Measurements from ENCODE around the gene PLCXD1. TPM values are rescaled to one million over a fixed set of nuclear protein-coding genes. Genes with fewer than 3 reads are reported as not detected.
"Not testable (repeated sequence)": the region's sequence is repeated elsewhere in the genome, so short reads cannot be mapped to it uniquely, and the experiment has no call there.

Gene PLCXD1
- total RNA-seq, 1 donor from 2014 or later: 25.7 TPM

DNA sequence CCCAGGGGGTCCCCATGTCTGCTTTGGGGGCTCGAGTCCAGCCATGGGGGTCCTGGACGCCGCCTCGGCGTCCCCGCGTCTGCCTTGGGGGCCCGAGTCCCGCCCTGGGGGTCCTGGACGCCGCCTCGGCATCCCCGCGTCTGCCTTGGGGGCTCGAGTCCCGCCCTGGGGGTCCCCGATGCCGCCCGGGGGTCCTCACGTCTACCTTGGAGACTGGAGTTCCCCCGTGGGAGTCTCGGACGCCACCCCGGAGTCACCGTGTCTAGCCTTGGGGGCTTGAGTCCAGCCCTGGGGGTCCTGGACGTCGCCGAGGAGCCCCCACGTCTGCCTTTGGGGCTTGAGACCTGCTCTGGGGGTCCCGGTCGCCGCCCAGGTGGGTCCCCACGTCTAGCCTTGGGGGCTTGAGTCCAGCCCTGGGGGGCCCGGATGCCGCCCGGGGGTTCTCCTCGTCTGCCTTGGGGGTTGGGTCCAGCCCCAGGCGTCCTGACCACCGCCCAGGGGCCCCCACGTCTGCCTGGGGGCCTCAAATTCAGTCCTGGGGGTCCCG lies 38.5 kb downstream of the PLCXD1 start:
- Histone ChIP-seq H3K9me3 (ENCODE audit: low read depth) (no peaks in the 10 kb centered on the region), H3K36me3 (no peaks in the 10 kb centered on the region), H3F3A (ENCODE audit: low read depth) (peaks cover 33% of the 10 kb centered on the region), H2AFZ (replicated peaks) (no peak overlapping the region), H3K4me1 (peaks cover 7% of the 10 kb centered on the region), H3K79me2 (ENCODE audit: low read depth) (peaks cover 32% of the 10 kb centered on the region), H3K27ac (peak overlapping the region; percentile 42), H3K4me2 (peak overlapping the region; percentile 98), H3K27me3 (no peaks in the 10 kb centered on the region), H3K4me3 (peak overlapping the region; percentile 85), H4K20me1 (ENCODE audit: low read depth) (peaks cover 21% of the 10 kb centered on the region), H3K9ac (peak overlapping the region; percentile 85)
- H3K36me3 Mint-ChIP-seq: peaks cover 1% of the 10 kb centered on the region
- no peak overlapping the region for H3K27ac Mint-ChIP-seq
- TF ChIP-seq EZH2phosphoT487 (IDR thresholded peaks at IDR 0.05): no peak
- no peak for TF ChIP-seq EZH2 (IDR thresholded peaks at IDR 0.05)
- TF ChIP-seq, protein P1, sequence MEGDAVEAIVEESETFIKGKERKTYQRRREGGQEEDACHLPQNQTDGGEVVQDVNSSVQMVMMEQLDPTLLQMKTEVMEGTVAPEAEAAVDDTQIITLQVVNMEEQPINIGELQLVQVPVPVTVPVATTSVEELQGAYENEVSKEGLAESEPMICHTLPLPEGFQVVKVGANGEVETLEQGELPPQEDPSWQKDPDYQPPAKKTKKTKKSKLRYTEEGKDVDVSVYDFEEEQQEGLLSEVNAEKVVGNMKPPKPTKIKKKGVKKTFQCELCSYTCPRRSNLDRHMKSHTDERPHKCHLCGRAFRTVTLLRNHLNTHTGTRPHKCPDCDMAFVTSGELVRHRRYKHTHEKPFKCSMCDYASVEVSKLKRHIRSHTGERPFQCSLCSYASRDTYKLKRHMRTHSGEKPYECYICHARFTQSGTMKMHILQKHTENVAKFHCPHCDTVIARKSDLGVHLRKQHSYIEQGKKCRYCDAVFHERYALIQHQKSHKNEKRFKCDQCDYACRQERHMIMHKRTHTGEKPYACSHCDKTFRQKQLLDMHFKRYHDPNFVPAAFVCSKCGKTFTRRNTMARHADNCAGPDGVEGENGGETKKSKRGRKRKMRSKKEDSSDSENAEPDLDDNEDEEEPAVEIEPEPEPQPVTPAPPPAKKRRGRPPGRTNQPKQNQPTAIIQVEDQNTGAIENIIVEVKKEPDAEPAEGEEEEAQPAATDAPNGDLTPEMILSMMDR (IDR thresholded peaks at IDR 0.05): no peak
- H3K4me1 Mint-ChIP-seq: peaks cover 14% of the 10 kb centered on the region
- no peaks in the 10 kb centered on the region for H3K9me3 Mint-ChIP-seq
- H3K27me3 Mint-ChIP-seq (ENCODE audit: insufficient read depth, low read depth): peaks cover 18% of the 10 kb centered on the region
- H3K4me3 Mint-ChIP-seq: peak overlapping the region; percentile 91
- peak; percentile 35 for DNase-seq (ENCODE audit: low spot score)

DNA sequence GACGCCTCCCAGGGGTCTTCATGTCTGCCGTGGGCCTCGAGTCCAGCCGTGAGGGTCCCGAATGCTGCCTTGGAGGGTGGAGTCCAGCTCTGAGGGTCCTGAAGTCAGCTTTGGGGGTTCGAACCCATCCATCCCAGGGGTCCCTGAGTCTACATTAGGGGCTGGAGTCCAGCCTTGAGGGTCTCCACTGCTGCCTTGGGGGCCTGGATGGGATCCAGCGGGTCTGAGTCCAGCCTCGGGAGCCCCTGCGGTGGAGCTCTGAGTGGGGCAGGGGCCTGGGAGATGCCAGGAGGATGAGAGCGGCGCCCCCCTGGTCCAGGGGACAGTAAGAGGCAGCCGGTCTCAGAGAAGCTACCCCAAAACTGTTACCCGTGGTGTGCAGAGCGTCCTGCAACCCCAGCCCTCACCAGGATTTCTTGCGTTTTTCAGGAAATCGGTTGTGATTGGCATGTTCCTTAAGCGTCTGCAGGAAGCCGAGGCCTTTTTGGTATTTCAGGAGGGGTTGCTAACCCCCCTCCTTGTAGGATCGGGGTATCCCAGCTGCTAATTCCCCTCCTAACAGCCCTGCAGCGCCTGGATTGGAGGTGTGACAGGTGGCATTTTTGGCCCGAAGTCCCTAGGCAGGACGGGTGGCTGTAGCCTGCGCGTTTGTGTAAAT lies 39.1 kb downstream of the PLCXD1 start:
- Histone ChIP-seq H3K36me3 (no peaks in the 10 kb centered on the region), H3K4me2 (peak overlapping the region; percentile 98), H3K9ac (peak overlapping the region; percentile 85), H3K9me3 (ENCODE audit: low read depth) (no peaks in the 10 kb centered on the region), H3K4me3 (peak overlapping the region; percentile 85), H3K79me2 (ENCODE audit: low read depth) (peaks cover 32% of the 10 kb centered on the region), H3F3A (ENCODE audit: low read depth) (peaks cover 35% of the 10 kb centered on the region), H3K4me1 (peaks cover 7% of the 10 kb centered on the region), H3K27ac (no peak overlapping the region), H2AFZ (replicated peaks) (no peak overlapping the region), H4K20me1 (ENCODE audit: low read depth) (peaks cover 21% of the 10 kb centered on the region), H3K27me3 (no peaks in the 10 kb centered on the region)
- Mint-ChIP-seq H3K36me3 (peaks cover 1% of the 10 kb centered on the region), H3K27ac (peak overlapping the region; percentile 88), H3K4me3 (peak overlapping the region; percentile 91), H3K27me3 (ENCODE audit: insufficient read depth, low read depth) (peaks cover 21% of the 10 kb centered on the region), H3K9me3 (no peaks in the 10 kb centered on the region), H3K4me1 (peaks cover 15% of the 10 kb centered on the region)
- TF ChIP-seq EZH2 (IDR thresholded peaks at IDR 0.05): no peak
- TF ChIP-seq EZH2phosphoT487 (IDR thresholded peaks at IDR 0.05): no peak
- TF ChIP-seq, protein P1 (IDR thresholded peaks at IDR 0.05): no peak
- DNase-seq (ENCODE audit: low spot score): peak; percentile 43

DNA sequence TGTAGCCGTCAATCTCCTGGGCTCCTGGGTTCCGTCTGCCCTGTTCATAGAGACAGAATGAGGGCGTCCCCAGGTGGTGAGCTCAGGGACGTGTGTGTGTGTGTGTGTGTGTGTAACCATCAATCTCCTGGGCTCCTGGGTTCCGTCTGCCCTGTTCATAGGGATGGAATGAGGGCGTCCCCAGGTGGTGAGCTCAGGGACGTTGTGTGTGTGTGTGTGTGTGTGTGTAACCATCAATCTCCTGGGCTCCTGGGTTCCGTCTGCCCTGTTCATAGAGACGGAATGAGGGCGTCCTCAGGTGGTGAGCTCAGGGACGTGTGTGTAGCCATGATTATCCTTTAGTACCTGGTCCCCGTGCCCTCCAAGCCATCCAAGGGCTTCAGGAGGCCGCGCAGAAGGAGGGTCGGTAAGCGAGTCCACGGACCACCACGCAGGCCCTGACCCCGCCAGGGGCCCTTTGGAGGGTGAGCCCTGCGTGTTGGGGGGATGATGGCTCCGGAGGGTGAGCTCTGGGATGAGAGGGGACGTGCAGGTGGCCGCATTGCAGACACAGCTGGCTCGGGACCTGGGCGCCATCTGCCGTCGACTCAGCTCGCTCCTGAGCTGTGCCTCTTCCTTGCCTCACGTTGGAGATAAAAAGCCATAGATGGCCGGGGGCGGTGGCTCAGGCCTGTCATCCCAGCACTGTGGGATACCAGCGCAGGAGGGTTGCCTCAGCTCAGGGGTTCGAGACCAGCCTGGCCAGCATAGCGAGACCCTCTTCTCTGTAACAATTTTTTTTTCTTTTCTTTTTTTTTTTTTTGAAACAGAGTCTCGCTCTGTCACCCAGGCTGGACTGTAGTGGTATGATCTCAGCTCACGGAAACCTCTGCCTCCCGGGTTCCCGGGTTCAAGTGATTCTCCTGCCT lies 42.8 kb downstream of the PLCXD1 start:
- H3K9ac ChIP-seq: no peak overlapping the region
- H3K36me3 ChIP-seq: no peaks in the 10 kb centered on the region
- H3K27ac ChIP-seq: no peak overlapping the region
- H3K79me2 ChIP-seq (ENCODE audit: low read depth): peaks cover 20% of the 10 kb centered on the region
- H3K36me3 Mint-ChIP-seq: peaks cover 1% of the 10 kb centered on the region
- peak overlapping the region; percentile 3 for H3K27ac Mint-ChIP-seq
- H3K4me3 ChIP-seq: peak overlapping the region; percentile 28
- peak; percentile 83 for DNase-seq (ENCODE audit: low spot score)
- no peaks in the 10 kb centered on the region for H3K27me3 ChIP-seq
- no peaks in the 10 kb centered on the region for H3K9me3 ChIP-seq (ENCODE audit: low read depth)
- H3K4me2 ChIP-seq: peak overlapping the region; percentile 70
- H3K27me3 Mint-ChIP-seq (ENCODE audit: insufficient read depth, low read depth): peaks cover 23% of the 10 kb centered on the region
- H3K4me3 Mint-ChIP-seq: peak overlapping the region; percentile 73
- H3K4me1 Mint-ChIP-seq: peaks cover 17% of the 10 kb centered on the region
- peaks cover 24% of the 10 kb centered on the region for H3F3A ChIP-seq (ENCODE audit: low read depth)
- no peak overlapping the region for H2AFZ ChIP-seq (replicated peaks)
- H3K4me1 ChIP-seq: peaks cover 7% of the 10 kb centered on the region
- no peak for TF ChIP-seq EZH2 (IDR thresholded peaks at IDR 0.05)
- TF ChIP-seq, protein P1 (IDR thresholded peaks at IDR 0.05): peak; percentile 36
- H4K20me1 ChIP-seq (ENCODE audit: low read depth): peaks cover 17% of the 10 kb centered on the region
- H3K9me3 Mint-ChIP-seq: peaks cover 2% of the 10 kb centered on the region

DNA sequence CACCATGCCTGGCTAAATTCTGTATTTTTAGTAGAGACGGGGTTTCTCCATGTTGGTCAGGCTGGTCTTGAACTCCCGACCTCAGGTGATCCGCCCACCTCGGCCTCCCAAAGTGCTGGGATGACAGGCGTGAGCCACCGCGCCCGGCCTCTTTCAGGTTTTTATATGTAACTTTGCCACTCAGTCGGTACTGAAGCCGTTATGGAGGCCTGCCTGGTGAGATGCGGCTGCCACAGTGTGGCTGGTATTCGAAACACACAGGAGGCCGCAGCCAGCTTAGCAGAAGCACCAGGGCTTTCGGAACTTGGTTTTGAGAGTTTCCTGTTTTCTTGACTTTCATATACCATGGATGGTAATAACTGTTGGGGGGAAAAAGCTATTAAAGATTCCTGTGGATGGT lies 43.5 kb downstream of the PLCXD1 start:
- H3K4me1 Mint-ChIP-seq: peaks cover 17% of the 10 kb centered on the region
- not testable (repeated sequence) for H3K27ac ChIP-seq; H3K4me3 Mint-ChIP-seq; H3K36me3 ChIP-seq; H3K9me3 ChIP-seq (ENCODE audit: low read depth); H2AFZ ChIP-seq (replicated peaks); H3K9me3 Mint-ChIP-seq; H3K9ac ChIP-seq; H3K36me3 Mint-ChIP-seq; H3K27ac Mint-ChIP-seq; H3K4me2 ChIP-seq; H3K4me3 ChIP-seq; H3K27me3 ChIP-seq; H3K4me1 ChIP-seq
- Histone ChIP-seq H3F3A (ENCODE audit: low read depth) (peaks cover 24% of the 10 kb centered on the region), H4K20me1 (ENCODE audit: low read depth) (peaks cover 17% of the 10 kb centered on the region), H3K79me2 (ENCODE audit: low read depth) (peaks cover 14% of the 10 kb centered on the region)
- peak; percentile 26 for DNase-seq (ENCODE audit: low spot score)
- peaks cover 25% of the 10 kb centered on the region for H3K27me3 Mint-ChIP-seq (ENCODE audit: insufficient read depth, low read depth)

All from neural progenitor cell (in vitro differentiated cells).